Measurements from ENCODE around the gene TNFAIP2. TPM values are rescaled to one million over a fixed set of nuclear protein-coding genes. Genes with fewer than 3 reads are reported as not detected.

Gene TNFAIP2, protein sequence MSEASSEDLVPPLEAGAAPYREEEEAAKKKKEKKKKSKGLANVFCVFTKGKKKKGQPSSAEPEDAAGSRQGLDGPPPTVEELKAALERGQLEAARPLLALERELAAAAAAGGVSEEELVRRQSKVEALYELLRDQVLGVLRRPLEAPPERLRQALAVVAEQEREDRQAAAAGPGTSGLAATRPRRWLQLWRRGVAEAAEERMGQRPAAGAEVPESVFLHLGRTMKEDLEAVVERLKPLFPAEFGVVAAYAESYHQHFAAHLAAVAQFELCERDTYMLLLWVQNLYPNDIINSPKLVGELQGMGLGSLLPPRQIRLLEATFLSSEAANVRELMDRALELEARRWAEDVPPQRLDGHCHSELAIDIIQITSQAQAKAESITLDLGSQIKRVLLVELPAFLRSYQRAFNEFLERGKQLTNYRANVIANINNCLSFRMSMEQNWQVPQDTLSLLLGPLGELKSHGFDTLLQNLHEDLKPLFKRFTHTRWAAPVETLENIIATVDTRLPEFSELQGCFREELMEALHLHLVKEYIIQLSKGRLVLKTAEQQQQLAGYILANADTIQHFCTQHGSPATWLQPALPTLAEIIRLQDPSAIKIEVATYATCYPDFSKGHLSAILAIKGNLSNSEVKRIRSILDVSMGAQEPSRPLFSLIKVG
- total RNA-seq = 27.3 and 37.9 TPM in 2 replicates

DNA sequence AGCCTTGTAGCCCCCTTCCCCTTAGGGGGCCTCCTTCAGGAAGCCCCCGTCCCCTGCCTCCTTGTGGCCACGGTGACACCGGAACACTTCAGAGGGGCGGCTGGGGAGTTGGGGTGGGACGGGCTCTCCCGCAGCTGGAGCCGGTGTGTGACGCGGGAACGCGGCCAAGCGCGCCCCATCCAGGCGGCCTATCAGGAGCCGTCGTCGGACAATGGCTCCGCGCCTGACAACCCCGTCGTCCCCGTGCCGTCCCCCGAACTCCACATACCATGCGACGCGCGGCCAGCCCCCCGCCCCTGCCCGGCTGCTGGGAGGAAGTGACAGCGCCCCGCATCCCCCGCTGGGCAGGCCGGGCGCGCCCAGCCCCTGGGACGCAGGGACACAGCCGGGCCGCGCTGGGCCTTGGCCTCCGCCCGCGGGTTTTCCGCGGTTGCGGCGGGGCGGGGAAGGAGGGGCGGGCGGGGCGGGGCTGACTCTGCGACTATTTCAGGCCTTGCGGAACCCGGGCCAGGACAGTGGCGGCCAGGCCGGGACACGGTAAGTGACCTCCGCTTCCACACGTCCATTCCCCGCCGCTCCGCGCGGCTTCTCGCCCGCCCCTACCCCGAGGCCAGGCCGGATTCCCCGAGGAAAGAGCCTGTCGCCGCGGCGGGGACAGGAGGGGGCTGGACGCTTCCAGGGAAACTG is at the start of gene TNFAIP2:
Gene TNFAIP2 (plus strand): TSS at position 515 of the 687 bp plus-strand sequence. CDS start 2,997 bp downstream, outside the sequence.

GRCh38 chr14:103084021-103084919 is 39.0 kb upstream of the TNFAIP2 start, which contains the start of gene LBHD2:
Gene LBHD2, plus strand, starts transcription at chr14:103084210. Its CDS starts 1,803 bp downstream, at chr14:103086013.

DNA sequence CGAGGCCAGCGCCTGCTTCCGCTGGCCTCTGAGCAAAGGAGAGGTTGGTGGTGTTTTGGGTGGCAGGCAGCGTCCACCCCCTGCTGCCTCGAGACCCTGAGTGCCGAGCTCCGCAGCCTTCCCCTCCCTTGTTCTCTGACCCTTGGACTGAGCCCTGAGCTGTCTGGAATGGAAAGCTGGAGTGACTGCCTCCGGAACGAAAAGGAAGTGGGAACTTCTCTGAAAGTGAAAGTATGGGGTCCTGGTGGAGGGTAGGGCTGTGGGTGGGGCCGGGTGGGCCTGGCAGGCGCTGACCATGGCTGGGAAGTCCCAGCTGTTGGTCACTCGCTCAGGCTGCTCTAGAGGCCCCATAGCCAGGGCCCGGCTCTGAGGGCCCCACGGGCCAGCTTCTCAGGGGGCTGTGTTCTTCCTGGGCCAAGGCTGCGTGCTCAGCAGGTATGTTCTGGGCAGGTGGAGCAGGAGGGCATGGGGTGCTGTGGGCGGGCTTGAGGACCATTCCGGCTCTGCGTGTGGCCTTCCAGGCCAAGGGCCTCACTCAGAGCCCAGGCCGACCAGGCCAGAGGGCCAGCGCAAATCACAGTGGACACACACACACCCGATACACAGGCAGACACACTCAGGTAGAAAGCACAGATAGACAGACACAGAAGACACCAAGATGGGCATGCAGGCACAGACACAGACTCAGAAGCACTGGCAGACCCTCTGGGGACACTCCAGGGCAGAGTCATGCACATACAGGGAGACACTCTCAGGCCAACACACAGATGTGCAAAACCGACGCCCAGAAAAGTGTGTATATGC is 28.7 kb upstream of the TNFAIP2 start, which contains the start of gene EXOC3L4:
Gene EXOC3L4 (plus strand): TSS at position 320 of the 804 bp plus-strand sequence. CDS start 5,495 bp downstream, outside the sequence.

Other genes starting within 250 kb of the TNFAIP2 start
- gene AMN, start 200.8 kb upstream of the TNFAIP2 start, total RNA-seq = 0.09 and 0.19 TPM in 2 replicates
- gene CDC42BPB, start 65.9 kb upstream of the TNFAIP2 start, total RNA-seq = 91.7 and 139 TPM in 2 replicates
- gene LBHD2, start 39.3 kb upstream of the TNFAIP2 start, total RNA-seq = not detected in 2 replicates
- not detected in 2 replicates for gene EXOC3L4, start 28.7 kb upstream of the TNFAIP2 start, total RNA-seq
- gene EIF5, start 210.8 kb downstream of the TNFAIP2 start, total RNA-seq = 129 and 162 TPM in 2 replicates